ENCODE results near the gene MSX2. TPM values are rescaled to one million over a fixed set of nuclear protein-coding genes. Genes with fewer than 3 reads are reported as not detected.

Gene MSX2
- total and polyA plus RNA-seq, 2 of the 8 experiments (the other 6 are each of a cell fraction or from before 2014, with no cell fraction given), result 0.24 to 0.47 TPM

DNA sequence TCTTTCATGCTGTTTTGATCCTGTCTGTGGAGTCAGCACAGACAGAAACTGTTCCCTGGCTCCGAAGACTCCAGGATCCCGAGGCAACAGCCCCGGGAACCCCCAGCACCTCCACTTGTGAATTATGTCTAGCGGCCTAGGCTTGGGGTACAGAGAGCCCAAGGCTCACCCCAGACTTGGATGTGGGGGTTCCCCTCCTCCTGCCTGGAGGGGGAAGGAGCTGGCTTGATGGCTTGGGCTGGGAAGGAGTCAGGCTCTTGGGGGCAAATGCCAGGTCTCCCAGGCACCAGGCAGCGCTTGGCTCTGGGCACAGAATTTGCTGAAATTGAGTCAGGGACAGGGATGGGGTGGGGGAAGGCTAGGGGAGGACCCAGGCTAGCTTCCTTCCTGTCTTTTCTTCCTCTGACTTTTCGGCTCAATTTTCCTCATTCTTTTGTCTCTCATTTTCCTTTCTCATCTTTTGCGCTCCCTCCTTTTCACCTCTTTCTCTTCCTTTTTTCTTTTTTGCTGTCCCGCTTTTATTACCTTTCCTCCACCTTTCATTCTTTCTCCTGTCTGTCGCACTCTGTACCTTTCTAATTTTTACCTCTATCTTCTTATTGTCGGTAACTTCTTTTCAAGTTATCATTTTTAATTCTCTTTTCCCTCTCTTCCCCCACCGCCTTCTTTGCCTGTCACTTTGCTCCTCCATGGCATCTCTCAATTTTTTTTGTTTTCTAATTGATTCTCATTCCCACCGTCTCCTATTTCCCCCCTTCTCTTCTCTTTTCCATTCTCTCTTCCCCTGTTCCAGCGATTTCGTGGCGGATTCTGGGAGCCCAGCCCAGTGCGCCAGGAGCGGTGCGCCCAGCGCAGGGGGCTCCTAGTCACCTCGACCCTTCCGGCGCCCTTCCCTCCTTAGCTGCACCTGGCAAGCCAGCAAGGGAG, 10.5 kb downstream of the MSX2 start (continued):
- TF ChIP-seq, protein P1, sequence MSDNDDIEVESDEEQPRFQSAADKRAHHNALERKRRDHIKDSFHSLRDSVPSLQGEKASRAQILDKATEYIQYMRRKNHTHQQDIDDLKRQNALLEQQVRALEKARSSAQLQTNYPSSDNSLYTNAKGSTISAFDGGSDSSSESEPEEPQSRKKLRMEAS (IDR thresholded peaks at IDR 0.05), result no peak
- TF ChIP-seq SRF (IDR thresholded peaks at IDR 0.05; ENCODE audit: low read depth, low read length) (no peak), KDM5A (IDR thresholded peaks at IDR 0.05; ENCODE audit: low read length) (no peak), TCF12 (IDR thresholded peaks at IDR 0.05; ENCODE audit: low read depth, low read length) (no peak), RAD21 (IDR thresholded peaks at IDR 0.05 in 1 of 2, conservative IDR thresholded peaks at IDR 0.05 in 1 of 2; ENCODE audit: low read depth in 2 of 2, low read length in 2 of 2) (no peak), POU5F1 (IDR thresholded peaks at IDR 0.05; ENCODE audit: low read depth, low read length) (no peak), RNF2 (IDR thresholded peaks at IDR 0.05; ENCODE audit: borderline replicate concordance, low read depth, low read length, missing control alignments, poor library complexity, severe bottlenecking) (peak; percentile 87), PHF8 (conservative IDR thresholded peaks at IDR 0.05; ENCODE audit: low read depth, low read length) (no peak), TBP (IDR thresholded peaks at IDR 0.05; ENCODE audit: low read depth, low read length) (no peak), SUZ12 (IDR thresholded peaks at IDR 0.05; ENCODE audit: low read length) (peak; percentile 79), RXRA (IDR thresholded peaks at IDR 0.05; ENCODE audit: insufficient read depth, low read depth, low read length) (no peak), EZH2 (IDR thresholded peaks at IDR 0.05; ENCODE audit: low read depth, low read length, severe bottlenecking) (peak; percentile 87), KDM1A (IDR thresholded peaks at IDR 0.05; ENCODE audit: borderline replicate concordance, low read length) (no peak), SAP30 (IDR thresholded peaks at IDR 0.05; ENCODE audit: insufficient read depth, insufficient replicate concordance, low read length) (no peak), CBX8 (IDR thresholded peaks at IDR 0.05; ENCODE audit: borderline replicate concordance, low read depth, low read length) (peak; percentile 45), ZNF274 (IDR thresholded peaks at IDR 0.05; ENCODE audit: borderline replicate concordance, extremely low read depth, low read length) (no peak), SP2 (IDR thresholded peaks at IDR 0.05; ENCODE audit: low read length) (no peak), RFX5 (IDR thresholded peaks at IDR 0.05; ENCODE audit: borderline replicate concordance, low read depth, low read length) (no peak), SIN3A (conservative IDR thresholded peaks at IDR 0.05 in 1 of 2, IDR thresholded peaks at IDR 0.05 in 1 of 2; ENCODE audit: low read depth in 1 of 2, low read length in 2 of 2) (no peak), MAFK (IDR thresholded peaks at IDR 0.05; ENCODE audit: low read depth, low read length) (no peak), POLR2AphosphoS5 (IDR thresholded peaks at IDR 0.05; ENCODE audit: low read depth, low read length) (no peak)
- TF ChIP-seq, protein P2, sequence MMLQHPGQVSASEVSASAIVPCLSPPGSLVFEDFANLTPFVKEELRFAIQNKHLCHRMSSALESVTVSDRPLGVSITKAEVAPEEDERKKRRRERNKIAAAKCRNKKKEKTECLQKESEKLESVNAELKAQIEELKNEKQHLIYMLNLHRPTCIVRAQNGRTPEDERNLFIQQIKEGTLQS (IDR thresholded peaks at IDR 0.05; ENCODE audit: insufficient read depth, low read depth, low read length), result no peak
